SK-N-SH (cell line): Measurements from ENCODE around the gene RASGEF1C. TPM values are rescaled to one million over a fixed set of nuclear protein-coding genes. Genes with fewer than 3 reads are reported as not detected.

Experiments used
- CTCF ChIA-PET: fragments of 300-600, 350-600 bp; formaldehyde crosslinking; extraction: SDS; loops from one replicate; lab custom pipeline; 2021; lab: Yijun Ruan, JAX
- POLR2A ChIA-PET: fragments of 350-600 bp; sonication (Branson Sonifier 250); formaldehyde crosslinking; extraction: SDS; loops from one replicate; lab custom pipeline; 2020; ENCODE audit warnings: antibody characterized with exemption, inconsistent platforms; lab: Yijun Ruan, JAX
- DNase-seq: peaks from one replicate; pipeline ENCODE4 v3.0.0; 2012
- H2AFZ ChIP-seq: fragments of 200-600 bp; sonication (generic); 2 replicates; pipeline ENCODE4 v1.8.1; 2016; ENCODE audit warnings: antibody characterized with exemption, mild to moderate bottlenecking, low read depth
- H3F3A ChIP-seq: fragments of 200-600 bp; sonication (generic); replicated peaks from 2 replicates; pipeline ENCODE3; 2016; ENCODE audit warnings: antibody characterized with exemption, mild to moderate bottlenecking; ENCODE audit not compliant: insufficient read depth
- H3K27ac ChIP-seq, 2 experiments: fragments of 200-500 bp in 1 of 2; fragments of 200-600 bp in 1 of 2; sonication (Bioruptor generic) in 1 of 2; sonication (generic), shearing (Covaris generic) in 1 of 2; 2 replicates each; pipeline versions ENCODE4 v1.5.1 to v1.6.1; 2014 to 2016; ENCODE audit warnings: low read depth in 2 of 2, inconsistent platforms in 1 of 2, low read length in 1 of 2, mild to moderate bottlenecking in 1 of 2, mixed read lengths in 1 of 2
- H3K27me3 ChIP-seq: fragments of 200-600 bp; sonication (generic), shearing (Covaris generic); 2 replicates; pipeline ENCODE4 v1.6.1; 2016; ENCODE audit warnings: mixed run types; ENCODE audit not compliant: insufficient read depth
- H3K36me3 ChIP-seq, 2 experiments: fragments of 200-500 bp in 1 of 2; fragments of 200-600 bp in 1 of 2; sonication (Bioruptor generic) in 1 of 2; sonication (generic) in 1 of 2; replicated peaks in 1 of 2; 2 replicates each; pipeline versions ENCODE3 to v1.5.1; 2014 to 2016; ENCODE audit warnings: low read length in 1 of 2, mild to moderate bottlenecking in 1 of 2; ENCODE audit not compliant: insufficient read depth in 2 of 2, control insufficient read depth in 1 of 2
- H3K4me1 ChIP-seq, 2 experiments: fragments of 200-500 bp in 1 of 2; fragments of 200-600 bp in 1 of 2; sonication (Bioruptor generic) in 1 of 2; sonication (generic), shearing (Covaris generic) in 1 of 2; 2 replicates each; pipeline versions ENCODE4 v1.5.1 to v1.6.1; 2014 to 2016; ENCODE audit warnings: low read depth in 1 of 2, low read length in 1 of 2, mixed run types in 1 of 2; ENCODE audit not compliant: insufficient read depth in 2 of 2, control insufficient read depth in 1 of 2
- H3K4me2 ChIP-seq: fragments of 200-600 bp; sonication (generic), shearing (Covaris generic); 2 replicates; pipeline ENCODE4 v1.6.1; 2017; ENCODE audit warnings: mixed run types
- H3K4me3 ChIP-seq, 2 experiments: fragments of 200-500 bp in 1 of 2; fragments of 200-600 bp in 1 of 2; sonication (Bioruptor generic) in 1 of 2; sonication (generic), shearing (Covaris generic) in 1 of 2; 2 replicates each; pipeline versions ENCODE4 v1.5.1 to v1.8.1; 2014 to 2016; ENCODE audit warnings: low read depth in 2 of 2, inconsistent platforms in 1 of 2, low read length in 1 of 2, mild to moderate bottlenecking in 1 of 2, mixed read lengths in 1 of 2, moderate library complexity in 1 of 2
- H3K79me2 ChIP-seq: fragments of 200-600 bp; sonication (generic); 2 replicates; pipeline ENCODE4 v1.8.1; 2017; ENCODE audit warnings: mild to moderate bottlenecking; ENCODE audit not compliant: insufficient read depth
- H3K9ac ChIP-seq: fragments of 200-600 bp; sonication (generic); 2 replicates; pipeline ENCODE4 v1.6.1; 2017; ENCODE audit warnings: mixed run types
- H3K9me2 ChIP-seq: fragments of 200-600 bp; sonication (generic); 2 replicates; pipeline ENCODE4 v1.6.1; 2017; ENCODE audit warnings: mixed run types
- H3K9me3 ChIP-seq: fragments of 200-600 bp; sonication (generic); 2 replicates; pipeline ENCODE4 v1.6.1; 2017; ENCODE audit warnings: mixed run types, mild to moderate bottlenecking, moderate library complexity
- H4K20me1 ChIP-seq: fragments of 200-600 bp; sonication (generic); 2 replicates; pipeline ENCODE4 v1.6.1; 2017; ENCODE audit warnings: mild to moderate bottlenecking, mixed run types; ENCODE audit not compliant: insufficient read depth
- CTCF ChIP-seq: fragments of 200-600 bp; sonication (generic); IDR thresholded peaks from 2 replicates; pipeline ENCODE4 v1.6.1; 2017; ENCODE audit warnings: antibody characterized with exemption, mild to moderate bottlenecking, moderate library complexity
- ELF1 ChIP-seq: IDR thresholded peaks from 2 replicates; pipeline ENCODE4 v1.4.0; 2012
- EZH2phosphoT487 ChIP-seq: fragments of 200-600 bp; sonication (generic); IDR thresholded peaks from 2 replicates; pipeline ENCODE4 v1.6.1; 2017; ENCODE audit warnings: low read depth, mixed run types, mild to moderate bottlenecking, antibody characterized with exemption, moderate library complexity, borderline replicate concordance
- GATA2 ChIP-seq: sonication (generic); formaldehyde crosslinking; IDR thresholded peaks from 2 replicates; pipeline ENCODE4 v1.5.0; 2020; ENCODE audit warnings: mild to moderate bottlenecking, missing genetic modification reagents
- MEF2A ChIP-seq: IDR thresholded peaks from 2 replicates; pipeline ENCODE4 v1.4.0; 2012; ENCODE audit warnings: low read depth, borderline replicate concordance
- RAD21 ChIP-seq: IDR thresholded peaks from 2 replicates; pipeline ENCODE4 v1.6.1; 2012; ENCODE audit warnings: mild to moderate bottlenecking, low read length
- RXRA ChIP-seq: IDR thresholded peaks from 2 replicates; pipeline ENCODE4 v1.4.0; 2012; ENCODE audit warnings: low read depth, mild to moderate bottlenecking, borderline replicate concordance
- TEAD4 ChIP-seq: IDR thresholded peaks from 2 replicates; pipeline ENCODE4 v1.4.0; 2012; ENCODE audit warnings: mild to moderate bottlenecking, borderline replicate concordance; ENCODE audit not compliant: insufficient read depth
- WGBS: methylation state at CpG from one replicate; pipeline ENCODE4 v1.1.6; 2017; ENCODE audit warnings: low lambda C conversion rate; 5-methylcytosine and 5-hydroxymethylcytosine counted together
- polyA plus RNA-seq, 3 experiments: library from polyadenylated mRNA; depleted of rRNA; stranded (reverse); fragments of >200 nt; gene quantifications; 2 replicates each; pipeline ENCODE4 v1.2.3, GENCODE V29; 2012

The RASGEF1C gene
- polyA plus RNA-seq, 1 of the 3 experiments (the other 2 are of a cell fraction), result not detected

GRCh38 chr5:180202939-180203573 is 6.0 kb downstream of the RASGEF1C start:
- Histone ChIP-seq H3K4me1 (peaks cover 0 to under 1% of the 10 kb centered on the region in 2 experiments; a peak in 1 of 4 replicates), H3K9me2 (no peaks in the 10 kb centered on the region), H3F3A (no peaks in the 10 kb centered on the region), H2AFZ (no peak overlapping the region), H3K9ac (no peak overlapping the region), H3K79me2 (no peaks in the 10 kb centered on the region), H3K36me3 (no peaks in the 10 kb centered on the region), H3K4me3 (no peak overlapping the region), H3K27ac (no peak overlapping the region), H4K20me1 (no peaks in the 10 kb centered on the region), H3K27me3 (no peaks in the 10 kb centered on the region; the same call in 1 of the 2 replicates), H3K4me2 (no peak overlapping the region), H3K9me3 (no peaks in the 10 kb centered on the region)
- CTCF ChIA-PET, result interaction anchor here (0.7 to 2.1 kb wide), 5 partner anchors 41 to 403 kb away, joined by 3 to 6 read pairs (median 5); no protein-coding TSS in a partner anchor
- TF ChIP-seq EZH2phosphoT487, result no peak
- TF ChIP-seq MEF2A, result no peak
- no peak for TF ChIP-seq RXRA
- no peak for TF ChIP-seq TEAD4
- no peak for TF ChIP-seq ELF1
- DNase-seq, result no peak
- POLR2A ChIA-PET, result no interaction called here
- WGBS, result 67% methylated on average over 8 of the region's 8 CpGs

DNA sequence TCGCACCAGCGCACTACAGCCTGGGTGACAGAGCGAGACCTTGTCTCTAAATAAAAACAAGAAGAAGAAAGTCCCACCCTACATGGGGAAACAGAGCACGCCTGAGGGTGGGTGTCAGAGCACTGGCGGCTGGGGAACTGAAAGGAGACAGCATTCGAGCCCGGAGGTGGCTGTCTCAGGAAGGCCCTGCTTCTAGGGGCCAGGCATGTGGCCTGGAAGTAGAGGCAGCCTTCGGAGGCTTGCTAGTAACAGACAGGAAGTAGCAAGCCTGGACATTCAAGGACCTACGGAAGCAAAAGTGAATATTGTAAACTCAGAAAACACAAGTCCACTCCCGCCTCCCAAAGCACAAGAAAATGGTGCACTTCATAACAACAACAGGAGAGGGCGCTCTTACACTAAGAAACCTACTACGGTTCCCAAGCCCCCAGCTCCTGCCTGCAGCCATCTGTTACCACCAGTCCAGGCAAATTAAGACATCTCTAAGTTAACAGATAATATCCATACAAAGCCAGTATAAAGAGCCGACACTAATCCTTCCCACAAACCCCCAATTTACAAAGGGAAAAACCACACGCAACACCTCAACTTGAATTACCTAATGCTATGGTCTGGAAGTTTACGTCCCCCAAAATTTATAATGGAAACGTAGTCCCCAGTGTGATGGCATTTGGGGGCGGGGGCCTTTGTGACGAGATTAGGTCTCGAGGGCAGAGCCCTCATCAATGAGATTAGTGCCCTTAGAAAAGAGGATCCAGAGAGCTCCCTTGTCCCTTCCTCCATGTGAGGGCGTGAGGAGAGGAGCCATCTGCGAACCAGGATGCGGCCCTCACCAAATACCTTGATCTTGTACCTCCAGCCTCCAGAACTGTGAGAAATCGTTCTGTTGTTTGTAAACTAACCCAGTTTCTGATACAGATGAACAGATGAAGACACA is 7.7 kb downstream of the RASGEF1C start:
- ChIA-PET POLR2A (no interaction called here), CTCF (interaction anchor here (0.7 to 4.2 kb wide), 10 partner anchors 9 to 270 kb away, joined by 3 to 14 read pairs (median 4); no protein-coding TSS in a partner anchor)
- no peak overlapping the region for H3K9ac ChIP-seq
- H2AFZ ChIP-seq, result no peak overlapping the region
- H3K9me2 ChIP-seq, result no peaks in the 10 kb centered on the region
- H3K36me3 ChIP-seq, result no peaks in the 10 kb centered on the region
- peak; percentile 66 for DNase-seq
- H3K79me2 ChIP-seq, result no peaks in the 10 kb centered on the region
- no peaks in the 10 kb centered on the region for H3K9me3 ChIP-seq
- no peaks in the 10 kb centered on the region for H4K20me1 ChIP-seq
- no peak overlapping the region for H3K4me3 ChIP-seq
- no peaks in the 10 kb centered on the region for H3F3A ChIP-seq
- TF ChIP-seq RAD21 (peak; percentile 57), CTCF (peak; percentile 37), GATA2 (CRISPR knock-in tag) (no peak), MEF2A (no peak)
- H3K4me1 ChIP-seq, result no peaks in the 10 kb centered on the region
- 61% methylated on average over 23 of the region's 23 CpGs for WGBS
- no peak overlapping the region for H3K4me2 ChIP-seq
- H3K27me3 ChIP-seq, result no peaks in the 10 kb centered on the region
- no peak overlapping the region for H3K27ac ChIP-seq
